ES-I3 (cell line): ENCODE measurements around the gene ADAM8.
"Not testable (repeated sequence)": the region's sequence is repeated elsewhere in the genome, so short reads cannot be mapped to it uniquely, and the experiment has no call there.

Experiments used
- H3K36me3 ChIP-seq: 2 replicates; pipeline ENCODE4 v1.6.1; 2013; ENCODE audit warnings: mild to moderate bottlenecking, low read length, control low read depth, moderate library complexity; ENCODE audit not compliant: insufficient read depth
- H3K4me1 ChIP-seq: 2 replicates; pipeline ENCODE4 v1.6.1; 2013; ENCODE audit warnings: mild to moderate bottlenecking, control low read depth, low read length; ENCODE audit not compliant: insufficient read depth
- H3K9ac ChIP-seq: 2 replicates; pipeline ENCODE4 v1.6.1; 2013; ENCODE audit warnings: low read depth, mild to moderate bottlenecking, low read length, moderate library complexity
- H3K9me3 ChIP-seq: 2 replicates; pipeline ENCODE4 v1.6.1; 2013; ENCODE audit warnings: mild to moderate bottlenecking, low read length, moderate library complexity; ENCODE audit not compliant: control insufficient read depth, insufficient read depth

The ADAM8 gene

GRCh38 chr10:133225707-133226191 lies 50.9 kb downstream of the ADAM8 start:
- Histone ChIP-seq H3K36me3 (no peaks in the 10 kb centered on the region), H3K4me1 (peaks cover 6% of the 10 kb centered on the region; the same call in 1 of the 2 replicates), H3K9ac (no peak overlapping the region), H3K9me3 (no peaks in the 10 kb centered on the region)

- no peaks in the 10 kb centered on the region for H3K36me3 ChIP-seq
- no peaks in the 10 kb centered on the region for H3K9me3 ChIP-seq
- H3K4me1 ChIP-seq = peaks cover 6% of the 10 kb centered on the region; the same call in 1 of the 2 replicates
- no peak overlapping the region for H3K9ac ChIP-seq
Observed at GRCh38 chr10:133224756-133225372, 51.8 kb downstream of the ADAM8 start.

- Histone ChIP-seq H3K9me3 (no peaks in the 10 kb centered on the region), H3K9ac (no peak overlapping the region), H3K4me1 (peaks cover 6% of the 10 kb centered on the region; the same call in 1 of the 2 replicates), H3K36me3 (no peaks in the 10 kb centered on the region)
Observed at GRCh38 chr10:133224076-133224475, 52.6 kb downstream of the ADAM8 start.

GRCh38 chr10:133221756-133222155 lies 54.9 kb downstream of the ADAM8 start:
- H3K9me3 ChIP-seq, H3K4me1 ChIP-seq, H3K9ac ChIP-seq, H3K36me3 ChIP-seq: not testable (repeated sequence)

- Histone ChIP-seq H3K4me1 (peaks cover 5% of the 10 kb centered on the region; the same call in 1 of the 2 replicates), H3K9me3 (no peaks in the 10 kb centered on the region), H3K9ac (no peak overlapping the region), H3K36me3 (no peaks in the 10 kb centered on the region)
Observed at GRCh38 chr10:133221331-133221730, 55.3 kb downstream of the ADAM8 start.

- Histone ChIP-seq H3K9me3 (no peaks in the 10 kb centered on the region), H3K36me3 (no peaks in the 10 kb centered on the region), H3K9ac (peak overlapping the region; percentile 32), H3K4me1 (no peaks in the 10 kb centered on the region; the same call in 1 of the 2 replicates)
Observed at GRCh38 chr10:133219782-133220181, 56.9 kb downstream of the ADAM8 start.

- no peaks in the 10 kb centered on the region; the same call in 1 of the 2 replicates for H3K4me1 ChIP-seq
- no peaks in the 10 kb centered on the region for H3K9me3 ChIP-seq
- no peak overlapping the region for H3K9ac ChIP-seq
- no peaks in the 10 kb centered on the region for H3K36me3 ChIP-seq
Observed at GRCh38 chr10:133218891-133219290, 57.8 kb downstream of the ADAM8 start.

GRCh38 chr10:133217800-133218589 lies 58.7 kb downstream of the ADAM8 start:
- Histone ChIP-seq H3K9ac (no peak overlapping the region), H3K4me1 (no peaks in the 10 kb centered on the region; the same call in 1 of the 2 replicates), H3K9me3 (no peaks in the 10 kb centered on the region), H3K36me3 (no peaks in the 10 kb centered on the region)

GRCh38 chr10:133216776-133217175 lies 59.9 kb downstream of the ADAM8 start:
- no peaks in the 10 kb centered on the region for H3K9me3 ChIP-seq
- H3K9ac ChIP-seq = no peak overlapping the region

GRCh38 chr10:133215586-133215985 lies 61.1 kb downstream of the ADAM8 start:
- H3K9me3 ChIP-seq = no peaks in the 10 kb centered on the region
- H3K4me1 ChIP-seq = no peaks in the 10 kb centered on the region; the same call in 1 of the 2 replicates
- H3K9ac ChIP-seq = no peak overlapping the region
- no peaks in the 10 kb centered on the region for H3K36me3 ChIP-seq

More at GRCh38 chr10:133216776-133217175, 59.9 kb downstream of the ADAM8 start:
- Histone ChIP-seq H3K36me3 (no peaks in the 10 kb centered on the region), H3K4me1 (no peaks in the 10 kb centered on the region; the same call in 1 of the 2 replicates)

- Histone ChIP-seq H3K9me3 (no peaks in the 10 kb centered on the region), H3K36me3 (no peaks in the 10 kb centered on the region), H3K4me1 (no peaks in the 10 kb centered on the region; the same call in 1 of the 2 replicates), H3K9ac (no peak overlapping the region)
Observed at GRCh38 chr10:133214468-133215410, 61.9 kb downstream of the ADAM8 start.

- no peaks in the 10 kb centered on the region for H3K36me3 ChIP-seq
- no peaks in the 10 kb centered on the region; the same call in 1 of the 2 replicates for H3K4me1 ChIP-seq
- no peaks in the 10 kb centered on the region for H3K9me3 ChIP-seq
- H3K9ac ChIP-seq = no peak overlapping the region
Observed at GRCh38 chr10:133213641-133214467, 62.8 kb downstream of the ADAM8 start.

GRCh38 chr10:133212853-133213494 lies 63.7 kb downstream of the ADAM8 start:
- H3K9me3 ChIP-seq = no peaks in the 10 kb centered on the region

More at GRCh38 chr10:133212853-133213494, 63.7 kb downstream of the ADAM8 start:
- Histone ChIP-seq H3K4me1 (no peaks in the 10 kb centered on the region), H3K36me3 (no peaks in the 10 kb centered on the region), H3K9ac (no peak overlapping the region)
